RWPE2 (cell line): ENCODE data around the gene NR1D1.

ENCODE experiments used
- ATAC-seq: fragments of 200-7000 bp; cut with Tn5 transposase; 3 replicates; pipeline ENCODE4 v1.9.1; 2021; ENCODE audit warnings: low read depth
- DNase-seq: peaks from one replicate; pipeline ENCODE4 v3.0.0-alpha.2; 2020; ENCODE audit warnings: low spot score
- H3K27ac ChIP-seq: fragments of 450-650 bp; 2 replicates; pipeline ENCODE4 v1.5.1; 2017; ENCODE audit warnings: mild to moderate bottlenecking; ENCODE audit not compliant: poor library complexity, severe bottlenecking
- H3K27me3 ChIP-seq: fragments of 250-450 bp; sonication (Bioruptor Pico); 2 replicates; pipeline ENCODE4 v1.5.1; 2021; ENCODE audit warnings: mild to moderate bottlenecking, moderate library complexity; ENCODE audit not compliant: insufficient read depth, poor library complexity, severe bottlenecking
- H3K36me3 ChIP-seq: fragments of 250-450 bp; sonication (Bioruptor Pico); 2 replicates; pipeline ENCODE4 v1.5.1; 2020; ENCODE audit warnings: low read depth, mild to moderate bottlenecking, moderate library complexity
- H3K4me1 ChIP-seq: fragments of 250-450 bp; sonication (Bioruptor Pico); 2 replicates; pipeline ENCODE4 v1.5.1; 2021; ENCODE audit warnings: mild to moderate bottlenecking, moderate library complexity; ENCODE audit not compliant: insufficient read depth, poor library complexity, severe bottlenecking
- H3K4me3 ChIP-seq: fragments of 250-450 bp; sonication (Bioruptor Pico); 2 replicates; pipeline ENCODE4 v1.5.1; 2021; ENCODE audit warnings: mild to moderate bottlenecking, moderate library complexity; ENCODE audit not compliant: severe bottlenecking
- H3K9me3 ChIP-seq: fragments of 250-450 bp; sonication (Bioruptor Pico); 2 replicates; pipeline ENCODE4 v1.5.1; 2021; ENCODE audit warnings: mild to moderate bottlenecking, moderate library complexity; ENCODE audit not compliant: severe bottlenecking
- TF ChIP-seq, protein P1 (sequence below): fragments of 450-650 bp; IDR thresholded peaks from one replicate; pipeline ENCODE4 v1.5.1; 2017; ENCODE audit warnings: mild to moderate bottlenecking, moderate library complexity; ENCODE audit not compliant: poor library complexity, severe bottlenecking

Gene NR1D1

GRCh38 chr17:40069751-40070708 is 30.4 kb downstream of the NR1D1 start:
- no peak overlapping the region for H3K4me3 ChIP-seq
- no peaks in the 10 kb centered on the region for H3K9me3 ChIP-seq
- DNase-seq (peak; percentile 73), ATAC-seq (peak; percentile 66)
- no peaks in the 10 kb centered on the region for H3K27me3 ChIP-seq
- H3K27ac ChIP-seq, result peak overlapping the region; percentile 48
- TF ChIP-seq, protein P1, sequence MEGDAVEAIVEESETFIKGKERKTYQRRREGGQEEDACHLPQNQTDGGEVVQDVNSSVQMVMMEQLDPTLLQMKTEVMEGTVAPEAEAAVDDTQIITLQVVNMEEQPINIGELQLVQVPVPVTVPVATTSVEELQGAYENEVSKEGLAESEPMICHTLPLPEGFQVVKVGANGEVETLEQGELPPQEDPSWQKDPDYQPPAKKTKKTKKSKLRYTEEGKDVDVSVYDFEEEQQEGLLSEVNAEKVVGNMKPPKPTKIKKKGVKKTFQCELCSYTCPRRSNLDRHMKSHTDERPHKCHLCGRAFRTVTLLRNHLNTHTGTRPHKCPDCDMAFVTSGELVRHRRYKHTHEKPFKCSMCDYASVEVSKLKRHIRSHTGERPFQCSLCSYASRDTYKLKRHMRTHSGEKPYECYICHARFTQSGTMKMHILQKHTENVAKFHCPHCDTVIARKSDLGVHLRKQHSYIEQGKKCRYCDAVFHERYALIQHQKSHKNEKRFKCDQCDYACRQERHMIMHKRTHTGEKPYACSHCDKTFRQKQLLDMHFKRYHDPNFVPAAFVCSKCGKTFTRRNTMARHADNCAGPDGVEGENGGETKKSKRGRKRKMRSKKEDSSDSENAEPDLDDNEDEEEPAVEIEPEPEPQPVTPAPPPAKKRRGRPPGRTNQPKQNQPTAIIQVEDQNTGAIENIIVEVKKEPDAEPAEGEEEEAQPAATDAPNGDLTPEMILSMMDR, result peak; percentile 36
- peaks cover 52% of the 10 kb centered on the region for H3K4me1 ChIP-seq
- no peaks in the 10 kb centered on the region for H3K36me3 ChIP-seq

- ATAC-seq (no peak), DNase-seq (peak; percentile 70)
- H3K27ac ChIP-seq, result peak overlapping the region; percentile 48
- H3K9me3 ChIP-seq, result no peaks in the 10 kb centered on the region
- H3K4me3 ChIP-seq, result no peak overlapping the region
- H3K27me3 ChIP-seq, result no peaks in the 10 kb centered on the region
- H3K36me3 ChIP-seq, result no peaks in the 10 kb centered on the region
- TF ChIP-seq, protein P1, result no peak
- H3K4me1 ChIP-seq, result peaks cover 56% of the 10 kb centered on the region
These were observed 31.3 kb downstream of the NR1D1 start for GRCh38 chr17:40068917-40069750.

- Histone ChIP-seq H3K27ac (peak overlapping the region; percentile 48), H3K27me3 (no peaks in the 10 kb centered on the region), H3K9me3 (no peaks in the 10 kb centered on the region), H3K4me1 (peaks cover 56% of the 10 kb centered on the region), H3K4me3 (no peak overlapping the region), H3K36me3 (no peaks in the 10 kb centered on the region)
- TF ChIP-seq, protein P1, result no peak
- no peak for DNase-seq
- ATAC-seq, result no peak
These were observed 31.8 kb downstream of the NR1D1 start for GRCh38 chr17:40068584-40068916.

- TF ChIP-seq, protein P1, result no peak
- no peak overlapping the region for H3K4me3 ChIP-seq
- peaks cover 56% of the 10 kb centered on the region for H3K4me1 ChIP-seq
- no peaks in the 10 kb centered on the region for H3K36me3 ChIP-seq
- no peaks in the 10 kb centered on the region for H3K9me3 ChIP-seq
- peak overlapping the region; percentile 48 for H3K27ac ChIP-seq
- H3K27me3 ChIP-seq, result no peaks in the 10 kb centered on the region
- ATAC-seq (peak; percentile 47), DNase-seq (peak; percentile 69)
These were observed 32.2 kb downstream of the NR1D1 start for GRCh38 chr17:40068129-40068581.
